ENCODE measurements around the gene EMID1.

The EMID1 gene

DNA sequence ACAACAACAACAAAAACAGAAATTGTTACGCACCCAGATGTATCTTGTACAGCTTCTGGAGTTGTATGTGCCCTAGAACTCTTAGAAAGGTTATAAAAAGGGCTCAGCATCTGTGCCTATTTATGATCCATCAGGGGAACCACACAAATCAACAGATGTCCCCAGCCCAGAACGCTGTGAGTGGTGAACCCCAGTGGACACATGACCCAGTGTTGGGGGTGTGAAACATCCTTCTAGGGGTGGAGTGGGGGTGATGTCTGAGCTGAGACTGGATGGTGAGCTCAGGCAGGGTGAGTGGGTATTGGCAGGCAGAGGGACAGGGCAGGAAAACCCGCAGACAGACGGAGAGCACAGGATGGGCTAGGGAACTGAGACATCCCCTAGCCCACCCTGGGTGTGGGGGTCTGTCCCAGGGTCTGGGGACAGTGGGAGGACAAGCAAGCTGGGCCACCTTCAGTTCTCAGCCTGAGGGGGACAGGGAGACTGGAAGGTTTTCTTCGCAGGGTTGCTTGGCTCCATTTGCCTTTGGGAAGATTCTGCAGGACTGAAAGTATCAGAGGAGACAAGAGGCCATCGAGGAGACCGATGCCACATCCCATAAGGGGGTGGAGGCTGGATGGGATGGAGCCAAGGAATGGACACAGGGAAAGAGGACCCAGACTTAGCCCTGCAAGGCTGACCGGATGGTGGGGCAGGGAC, 5.8 kb upstream of the EMID1 start:
- Mint-ChIP-seq H3K36me3 (ENCODE audit: insufficient read depth) (peaks cover 4% of the 10 kb centered on the region), H3K27me3 (peaks cover 0 to 7% of the 10 kb centered on the region in 2 donors), H3K4me1 (ENCODE audit: low read depth in 2 of 2) (peaks cover 17 to 23% of the 10 kb centered on the region in 2 donors), H3K27ac (no peak overlapping the region), H3K4me3 (no peak overlapping the region), H3K9me3 (no peaks in the 10 kb centered on the region)
- no peak for DNase-seq
- ATAC-seq (replicated peaks), result no peak

DNA sequence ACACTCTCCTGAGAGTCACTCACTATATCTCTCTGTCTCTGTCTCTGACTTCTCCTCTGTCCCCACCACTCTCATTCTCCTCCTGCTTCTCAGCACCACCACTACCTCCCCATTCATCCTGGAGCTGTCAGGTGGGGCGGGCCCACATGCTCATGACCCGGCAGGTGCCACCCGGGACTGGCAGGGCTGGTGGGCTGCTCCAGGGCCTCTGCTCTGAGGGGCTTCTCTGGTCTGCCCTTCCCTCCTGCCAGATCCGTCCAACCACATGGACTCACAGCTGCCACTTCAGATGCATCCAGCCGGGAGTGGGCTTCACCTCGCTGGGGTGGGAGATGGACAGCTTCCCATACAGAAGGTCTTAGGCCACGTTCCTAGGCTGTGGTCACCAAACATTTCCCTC, 4.8 kb upstream of the EMID1 start:
- Mint-ChIP-seq H3K27me3 (peaks cover 0 to 12% of the 10 kb centered on the region in 2 donors), H3K36me3 (ENCODE audit: insufficient read depth) (peaks cover 4% of the 10 kb centered on the region), H3K4me3 (no peak overlapping the region), H3K4me1 (ENCODE audit: low read depth in 2 of 2) (peaks cover 18 to 23% of the 10 kb centered on the region in 2 donors), H3K9me3 (no peaks in the 10 kb centered on the region), H3K27ac (peak overlapping the region in 1 of 2 donors; percentile 96)
- ATAC-seq (replicated peaks), result no peak
- DNase-seq, result no peak

DNA sequence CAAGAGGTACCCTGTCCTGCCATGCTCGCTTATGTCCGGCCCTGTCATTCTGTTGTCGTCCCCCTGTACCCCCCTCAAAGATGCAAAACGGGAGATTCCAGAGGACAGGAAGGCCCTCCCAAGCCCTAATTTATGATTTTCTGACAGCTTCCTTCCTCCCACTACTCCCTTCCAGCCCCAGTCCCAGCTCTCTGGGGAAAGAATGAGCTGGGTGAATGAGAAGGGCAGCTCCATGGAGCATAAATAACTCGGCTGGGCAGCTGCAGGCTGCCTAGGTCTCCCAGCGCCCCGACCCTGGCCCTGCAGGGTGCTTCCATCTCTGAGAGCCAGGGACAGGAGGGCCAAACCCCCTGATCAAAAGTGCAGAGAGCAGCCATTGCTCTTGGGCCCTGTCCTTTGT, 3.9 kb upstream of the EMID1 start:
- peaks cover 0 to 12% of the 10 kb centered on the region in 2 donors for H3K27me3 Mint-ChIP-seq

DNA sequence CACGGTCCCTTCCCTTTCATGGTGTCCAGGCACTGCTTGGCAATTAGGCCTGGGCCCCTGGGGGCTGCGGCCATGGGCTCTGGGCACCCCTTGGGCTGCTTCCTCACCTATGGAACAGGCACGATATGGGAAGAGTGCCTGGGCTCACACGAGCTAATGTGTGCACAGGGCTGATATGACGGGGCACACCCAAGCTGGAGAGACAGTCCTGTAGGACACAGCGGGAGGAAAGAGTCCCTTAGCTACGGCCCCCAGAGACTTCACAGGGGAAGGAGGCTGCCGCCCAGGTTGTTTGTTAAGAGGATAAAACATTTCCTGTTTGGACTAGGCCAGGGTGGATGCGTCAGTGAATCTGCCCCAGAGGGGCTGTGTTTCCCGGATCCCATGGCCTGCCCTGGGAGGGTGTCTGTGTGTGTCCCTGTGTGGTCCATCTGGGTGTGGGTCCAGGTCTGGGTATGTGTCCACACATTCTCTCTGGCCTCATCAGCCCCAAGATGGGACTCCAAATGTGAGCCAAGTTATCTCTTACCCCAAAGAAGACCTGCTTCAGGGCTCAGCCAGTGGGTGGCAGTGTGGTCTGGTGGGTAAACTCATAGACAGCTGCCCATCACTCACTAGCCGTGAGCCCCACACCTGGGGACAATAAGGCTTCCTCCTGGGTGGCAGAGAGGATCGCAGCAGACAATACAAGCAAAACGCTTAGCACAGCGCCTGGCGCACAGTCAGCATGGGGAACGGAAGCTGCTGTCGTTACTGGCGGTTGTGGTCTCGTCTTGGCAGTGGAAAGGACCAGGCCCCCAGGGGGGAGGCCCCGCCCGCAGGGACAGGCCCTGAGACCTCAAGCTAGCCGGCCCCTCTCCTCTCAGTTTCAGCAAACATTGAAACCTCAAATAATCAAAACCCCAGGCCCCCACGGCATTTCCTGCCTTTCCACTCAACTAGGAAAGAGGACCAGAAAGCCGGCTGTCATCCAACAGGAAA, 3.2 kb upstream of the EMID1 start:
- Mint-ChIP-seq H3K27me3 (peaks cover 0 to 12% of the 10 kb centered on the region in 2 donors), H3K27ac (peak overlapping the region; percentile 75 to 96), H3K4me1 (ENCODE audit: low read depth in 2 of 2) (peaks cover 19 to 26% of the 10 kb centered on the region in 2 donors), H3K9me3 (no peaks in the 10 kb centered on the region), H3K36me3 (ENCODE audit: insufficient read depth) (peaks cover 7% of the 10 kb centered on the region), H3K4me3 (peak overlapping the region; percentile 53 to 61)
- peak; percentile 32 to 56 (median 36) for DNase-seq
- peak; percentile 84 for ATAC-seq (replicated peaks)

More for the DNA sequence above, 3.9 kb upstream of the EMID1 start:
- H3K36me3 Mint-ChIP-seq (ENCODE audit: insufficient read depth), result peaks cover 7% of the 10 kb centered on the region
- H3K4me1 Mint-ChIP-seq (ENCODE audit: low read depth in 2 of 2), result peaks cover 19 to 26% of the 10 kb centered on the region in 2 donors
- peak overlapping the region; percentile 75 to 96 for H3K27ac Mint-ChIP-seq
- no peaks in the 10 kb centered on the region for H3K9me3 Mint-ChIP-seq
- H3K4me3 Mint-ChIP-seq, result peak overlapping the region; percentile 53 to 61
- DNase-seq (no peak), ATAC-seq (replicated peaks) (no peak)

DNA sequence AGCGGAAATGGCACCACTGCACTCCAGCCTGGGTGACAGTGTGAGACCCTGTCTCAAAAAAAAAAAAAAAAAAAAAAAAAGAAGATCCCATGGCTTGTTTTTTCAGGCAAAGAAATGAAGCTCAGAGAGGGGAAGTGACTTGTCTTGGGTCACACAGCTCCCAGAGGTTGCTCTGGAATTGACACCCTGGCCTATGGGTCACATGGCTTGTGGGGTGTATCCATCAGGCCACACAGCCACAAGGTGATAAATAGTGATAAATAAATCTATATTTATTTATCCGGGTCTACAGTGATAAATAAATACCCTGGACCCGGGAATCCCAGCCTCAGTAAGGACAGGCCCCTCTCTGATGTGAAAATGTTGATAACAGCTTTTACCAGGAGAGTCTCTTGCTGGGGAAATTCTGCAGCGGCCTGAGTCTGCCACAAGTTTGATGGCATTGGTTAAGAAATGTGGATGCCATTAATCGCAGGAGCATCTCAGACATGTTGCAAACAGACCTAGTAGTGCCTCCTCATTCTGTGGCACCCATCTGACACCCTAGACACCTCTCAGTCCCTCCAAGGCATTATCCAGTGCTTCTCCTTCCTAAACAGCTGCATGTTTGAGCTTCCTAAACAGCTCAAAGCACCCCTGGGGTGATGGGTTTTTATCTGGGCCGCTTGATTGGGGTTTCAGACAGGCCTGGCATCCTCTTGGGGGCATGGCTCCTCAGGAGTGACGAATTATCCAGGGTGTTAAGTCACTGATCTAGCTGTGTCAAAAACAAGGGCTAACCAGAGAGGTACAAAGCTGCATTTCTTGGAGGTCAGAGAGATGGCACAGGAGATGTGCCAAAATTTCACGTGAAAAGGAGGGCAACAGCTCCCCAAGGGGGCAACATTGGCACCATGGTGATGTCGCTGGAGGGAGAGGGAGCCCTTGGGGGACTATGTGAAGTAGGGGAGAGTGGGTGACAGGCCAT, 1.9 kb upstream of the EMID1 start:
- no peak for ATAC-seq (replicated peaks)
- peaks cover 19 to 26% of the 10 kb centered on the region in 2 donors for H3K4me1 Mint-ChIP-seq (ENCODE audit: low read depth in 2 of 2)
- H3K4me3 Mint-ChIP-seq, result no peak overlapping the region
- H3K27ac Mint-ChIP-seq, result peak overlapping the region; percentile 75 to 96
- H3K9me3 Mint-ChIP-seq, result no peaks in the 10 kb centered on the region
- H3K27me3 Mint-ChIP-seq, result peaks cover 0 to 12% of the 10 kb centered on the region in 2 donors
- H3K36me3 Mint-ChIP-seq (ENCODE audit: insufficient read depth), result peaks cover 7% of the 10 kb centered on the region
- no peak for DNase-seq

DNA sequence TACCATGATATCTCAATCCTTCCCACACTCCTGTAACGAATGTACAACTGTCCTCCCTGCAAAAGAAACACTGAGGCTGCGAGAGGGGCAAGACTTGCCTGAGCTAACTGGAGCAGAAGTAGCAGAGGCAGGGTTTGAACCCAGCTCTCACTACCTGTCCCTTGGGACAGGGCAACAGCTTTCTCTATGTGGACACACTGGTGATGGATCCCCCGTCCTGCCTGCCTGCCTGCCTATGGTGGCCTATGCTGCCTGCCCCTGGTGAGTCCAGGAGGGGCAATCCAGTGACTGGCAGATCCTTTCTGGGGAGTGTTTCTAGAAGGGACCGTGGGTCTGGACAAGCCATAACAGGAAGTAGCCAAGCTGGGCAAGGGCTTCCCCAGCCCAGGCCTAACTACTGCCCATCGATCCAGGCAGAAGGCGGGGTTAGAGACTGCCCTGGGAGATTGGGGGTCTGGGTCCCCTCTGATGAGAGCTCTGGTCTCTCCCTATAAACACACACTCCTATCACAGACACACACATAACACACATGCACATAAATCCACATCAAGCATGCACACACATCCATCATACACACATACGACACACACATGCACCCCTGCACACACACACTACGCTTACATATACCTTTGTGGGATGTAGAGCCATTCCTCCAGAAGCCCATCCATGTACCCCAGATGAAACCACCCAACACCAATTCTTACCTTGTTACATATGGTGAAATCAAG, 1.1 kb upstream of the EMID1 start:
- H3K9me3 Mint-ChIP-seq, result no peaks in the 10 kb centered on the region
- H3K4me3 Mint-ChIP-seq, result peak overlapping the region; percentile 28 to 71
- H3K27me3 Mint-ChIP-seq, result peaks cover 0 to 12% of the 10 kb centered on the region in 2 donors
- peaks cover 7% of the 10 kb centered on the region for H3K36me3 Mint-ChIP-seq (ENCODE audit: insufficient read depth)
- H3K27ac Mint-ChIP-seq, result peak overlapping the region in 1 of 2 donors; percentile 75
- H3K4me1 Mint-ChIP-seq (ENCODE audit: low read depth in 2 of 2), result peaks cover 19 to 26% of the 10 kb centered on the region in 2 donors
- ATAC-seq (replicated peaks) (no peak), DNase-seq (no peak)

DNA sequence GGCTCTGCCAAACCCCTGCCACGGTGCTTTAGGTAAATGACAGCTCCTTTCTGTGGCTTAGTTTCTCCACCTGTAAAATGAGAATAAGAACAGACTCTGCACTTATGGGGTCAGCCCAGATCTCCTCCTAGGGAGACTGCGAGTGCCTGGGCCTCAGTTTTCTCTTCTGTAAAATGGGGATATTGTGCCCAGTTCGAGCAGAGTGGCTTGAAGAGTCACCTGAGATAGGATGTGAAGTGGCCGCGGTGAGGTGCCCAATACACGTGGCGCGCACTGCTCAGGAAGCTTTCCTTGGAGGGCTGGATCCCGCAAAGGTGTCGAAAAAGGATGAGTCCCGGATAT, 473 bp upstream of the EMID1 start:
- Mint-ChIP-seq H3K27ac (no peak overlapping the region), H3K4me3 (peak overlapping the region; percentile 28 to 71), H3K36me3 (ENCODE audit: insufficient read depth) (peaks cover 7% of the 10 kb centered on the region), H3K9me3 (no peaks in the 10 kb centered on the region), H3K4me1 (ENCODE audit: low read depth in 2 of 2) (peaks cover 19 to 26% of the 10 kb centered on the region in 2 donors), H3K27me3 (peaks cover 0 to 12% of the 10 kb centered on the region in 2 donors)
- ATAC-seq (replicated peaks) (no peak), DNase-seq (no peak)

DNA sequence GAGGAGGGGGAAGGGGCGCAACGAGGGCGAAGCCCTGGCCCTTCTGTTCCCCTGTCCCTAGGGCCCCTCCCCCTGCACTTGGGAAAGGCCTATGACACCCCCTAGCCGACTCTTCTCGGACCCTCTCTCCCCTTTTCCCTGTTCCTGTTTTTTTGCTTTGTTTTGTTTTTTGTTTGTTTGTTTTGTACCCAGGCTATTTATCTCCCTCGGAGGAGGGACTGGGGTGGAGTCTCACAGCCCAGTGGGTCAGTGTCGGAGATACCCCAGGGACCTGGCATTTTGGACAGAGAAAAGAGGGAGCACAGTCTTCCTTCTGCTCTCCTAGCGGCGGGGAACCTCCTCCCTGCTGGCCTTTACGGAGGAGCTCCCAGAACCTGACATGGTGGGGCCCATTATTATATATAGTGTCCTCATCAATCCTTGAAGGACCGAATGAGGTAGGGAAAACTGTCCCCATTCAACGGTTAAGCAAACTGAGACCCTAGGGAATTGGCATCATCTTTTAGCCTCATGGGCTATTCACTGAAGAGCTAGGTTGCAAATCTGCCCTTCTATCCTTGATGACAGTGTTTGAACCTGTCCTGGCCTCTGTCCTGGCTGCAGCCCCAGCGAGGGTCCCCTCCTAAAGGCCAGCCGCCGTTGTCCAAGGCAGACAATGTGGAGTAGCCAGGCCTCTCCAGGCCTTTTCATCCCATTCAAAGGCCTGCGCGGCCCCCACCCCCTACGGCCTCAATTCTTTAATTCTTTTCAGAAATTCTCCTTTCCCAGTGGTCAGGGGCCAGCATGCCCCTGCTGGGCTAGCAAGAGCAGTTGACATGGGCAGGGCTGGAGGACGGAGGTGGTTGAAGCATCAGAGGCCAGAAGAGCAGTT, 911 bp downstream of the EMID1 start:
- ATAC-seq (replicated peaks) (no peak), DNase-seq (no peak)
- peaks cover 0 to 12% of the 10 kb centered on the region in 2 donors for H3K27me3 Mint-ChIP-seq
- H3K36me3 Mint-ChIP-seq (ENCODE audit: insufficient read depth), result peaks cover 7% of the 10 kb centered on the region
- H3K9me3 Mint-ChIP-seq, result no peaks in the 10 kb centered on the region
- H3K27ac Mint-ChIP-seq, result peak overlapping the region; percentile 76 to 93
- peak overlapping the region; percentile 75 to 80 for H3K4me3 Mint-ChIP-seq
- peaks cover 17 to 21% of the 10 kb centered on the region in 2 donors for H3K4me1 Mint-ChIP-seq (ENCODE audit: low read depth in 2 of 2)

DNA sequence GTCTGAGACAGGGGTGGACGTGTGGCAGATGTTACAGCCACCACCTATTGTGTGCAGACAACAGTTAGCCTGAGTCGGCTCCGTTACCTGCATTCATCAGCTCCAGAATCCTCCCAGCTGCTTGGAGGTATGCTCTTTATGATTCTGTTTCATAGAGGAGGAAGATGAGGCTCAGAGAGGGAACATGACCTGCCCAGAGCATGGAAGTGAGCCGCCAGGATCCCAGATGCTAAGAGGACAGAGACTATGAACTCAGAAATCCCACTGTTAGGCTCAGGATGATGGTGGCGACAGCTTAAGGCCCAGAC, 1.5 kb downstream of the EMID1 start:
- ATAC-seq (replicated peaks) (no peak), DNase-seq (no peak)
- Mint-ChIP-seq H3K4me1 (ENCODE audit: low read depth in 2 of 2) (peaks cover 13 to 17% of the 10 kb centered on the region in 2 donors), H3K27me3 (peaks cover 0 to 12% of the 10 kb centered on the region in 2 donors), H3K27ac (no peak overlapping the region), H3K36me3 (ENCODE audit: insufficient read depth) (peaks cover 7% of the 10 kb centered on the region), H3K9me3 (no peaks in the 10 kb centered on the region), H3K4me3 (no peak overlapping the region)

DNA sequence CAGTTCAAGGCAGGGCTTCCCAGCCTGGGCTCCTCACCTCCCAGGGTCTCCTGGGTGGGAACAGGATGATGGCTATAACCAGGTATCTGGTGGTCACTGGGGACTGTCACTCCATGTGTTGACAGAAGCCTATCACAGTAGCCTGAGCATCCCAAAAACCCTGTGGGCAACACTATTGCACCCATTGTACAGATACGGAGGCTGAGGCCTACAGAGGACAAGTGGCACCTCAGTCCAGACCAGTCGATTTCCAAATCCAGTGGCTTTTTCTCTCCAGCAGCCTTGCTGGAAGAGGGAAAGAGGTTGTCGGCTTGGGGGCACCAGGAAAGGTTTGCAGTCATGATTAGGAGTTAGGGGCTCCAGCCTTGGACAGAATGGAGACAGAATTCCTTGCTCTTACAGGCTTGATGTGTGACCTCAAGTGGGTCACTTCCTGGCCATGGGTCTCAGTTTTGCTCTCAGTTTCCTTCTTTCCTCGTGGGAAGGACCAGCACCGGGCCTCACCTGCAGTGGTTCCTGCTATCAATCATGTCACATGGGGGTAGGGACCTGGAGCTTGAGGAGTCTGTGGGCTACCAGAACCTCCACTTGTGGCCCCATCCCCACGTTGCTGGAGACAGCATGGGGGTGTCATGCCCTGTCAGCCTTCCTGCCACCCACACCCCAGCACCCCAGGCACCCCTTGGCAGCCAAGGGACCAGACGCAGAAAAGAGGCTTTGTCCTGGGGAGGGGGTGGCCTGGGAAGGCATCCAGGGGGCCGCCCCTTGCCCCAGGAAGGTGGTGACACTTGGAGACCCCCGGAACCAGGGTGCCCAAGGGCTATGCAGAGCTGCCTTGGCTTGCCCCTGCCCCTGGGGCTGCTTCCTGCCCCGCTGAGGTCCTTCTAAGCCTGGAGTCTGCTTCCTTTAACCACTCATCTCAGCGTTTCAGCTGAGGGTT, 2.1 kb downstream of the EMID1 start:
- H3K4me3 Mint-ChIP-seq, result no peak overlapping the region
- H3K27me3 Mint-ChIP-seq, result peaks cover 0 to 12% of the 10 kb centered on the region in 2 donors
- H3K27ac Mint-ChIP-seq, result no peak overlapping the region
- peaks cover 7% of the 10 kb centered on the region for H3K36me3 Mint-ChIP-seq (ENCODE audit: insufficient read depth)
- DNase-seq (no peak), ATAC-seq (replicated peaks) (no peak)
- H3K4me1 Mint-ChIP-seq (ENCODE audit: low read depth in 2 of 2), result peaks cover 6 to 10% of the 10 kb centered on the region in 2 donors
- H3K9me3 Mint-ChIP-seq, result no peaks in the 10 kb centered on the region

DNA sequence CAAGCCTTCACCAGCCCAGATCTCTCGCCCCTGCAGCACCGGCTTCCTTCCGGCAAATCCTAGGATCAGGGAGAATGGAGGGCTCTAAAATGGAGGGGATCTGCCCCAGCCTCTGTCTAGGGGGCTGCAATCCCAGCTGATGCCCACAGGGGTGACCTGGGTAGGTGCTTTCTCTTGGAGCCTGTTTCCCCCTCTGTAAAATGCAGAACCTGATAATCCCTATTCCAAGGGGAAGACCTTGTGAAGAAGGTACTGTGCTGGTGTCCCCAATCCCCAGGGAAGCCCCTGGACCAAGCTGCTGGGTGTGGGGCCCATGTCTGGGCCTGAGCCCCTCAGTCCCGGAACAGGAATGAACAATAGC, 2.8 kb downstream of the EMID1 start:
- Mint-ChIP-seq H3K9me3 (no peaks in the 10 kb centered on the region), H3K27ac (no peak overlapping the region), H3K36me3 (ENCODE audit: insufficient read depth) (peaks cover 7% of the 10 kb centered on the region), H3K4me3 (no peak overlapping the region), H3K4me1 (ENCODE audit: low read depth in 2 of 2) (peaks cover 4 to 6% of the 10 kb centered on the region in 2 donors), H3K27me3 (peaks cover 0 to 12% of the 10 kb centered on the region in 2 donors)
- ATAC-seq (replicated peaks) (no peak), DNase-seq (no peak)
